DND-41 (cell line): ENCODE measurements around the gene NLGN1.

Experiments
- EZH2 ChIP-seq: IDR thresholded peaks from 3 replicates; pipeline ENCODE4 v1.6.1; 2012; ENCODE audit warnings: borderline replicate concordance, low read depth, mild to moderate bottlenecking, moderate library complexity, low read length, inconsistent platforms; ENCODE audit not compliant: severe bottlenecking
- TF ChIP-seq, protein P1 (sequence below): IDR thresholded peaks from 2 replicates; pipeline ENCODE4 v1.5.1; 2012; ENCODE audit warnings: borderline replicate concordance, low read length, moderate library complexity, mild to moderate bottlenecking; ENCODE audit not compliant: poor library complexity, severe bottlenecking; ENCODE audit errors: extremely low read depth

DNA sequence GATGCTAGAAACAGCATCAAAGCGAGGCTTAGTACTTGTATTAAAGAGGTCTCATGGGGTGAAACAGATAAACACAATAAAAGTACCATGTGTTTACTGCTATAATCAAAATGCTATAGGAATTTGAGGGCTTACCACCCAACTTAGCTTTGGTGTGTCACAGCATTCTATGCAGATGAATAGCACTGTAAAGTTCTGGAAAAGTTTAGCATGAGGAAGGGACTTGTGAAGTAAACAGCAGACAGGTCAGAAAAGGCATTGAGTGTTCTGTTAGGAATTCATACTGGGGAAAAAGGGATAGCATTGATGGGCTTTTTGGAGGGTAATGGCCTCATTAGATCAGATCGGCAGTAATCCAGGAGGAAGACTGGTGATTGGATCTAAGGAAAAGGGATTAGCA, 505.3 kb downstream of the NLGN1 start:
- TF ChIP-seq, protein P1, sequence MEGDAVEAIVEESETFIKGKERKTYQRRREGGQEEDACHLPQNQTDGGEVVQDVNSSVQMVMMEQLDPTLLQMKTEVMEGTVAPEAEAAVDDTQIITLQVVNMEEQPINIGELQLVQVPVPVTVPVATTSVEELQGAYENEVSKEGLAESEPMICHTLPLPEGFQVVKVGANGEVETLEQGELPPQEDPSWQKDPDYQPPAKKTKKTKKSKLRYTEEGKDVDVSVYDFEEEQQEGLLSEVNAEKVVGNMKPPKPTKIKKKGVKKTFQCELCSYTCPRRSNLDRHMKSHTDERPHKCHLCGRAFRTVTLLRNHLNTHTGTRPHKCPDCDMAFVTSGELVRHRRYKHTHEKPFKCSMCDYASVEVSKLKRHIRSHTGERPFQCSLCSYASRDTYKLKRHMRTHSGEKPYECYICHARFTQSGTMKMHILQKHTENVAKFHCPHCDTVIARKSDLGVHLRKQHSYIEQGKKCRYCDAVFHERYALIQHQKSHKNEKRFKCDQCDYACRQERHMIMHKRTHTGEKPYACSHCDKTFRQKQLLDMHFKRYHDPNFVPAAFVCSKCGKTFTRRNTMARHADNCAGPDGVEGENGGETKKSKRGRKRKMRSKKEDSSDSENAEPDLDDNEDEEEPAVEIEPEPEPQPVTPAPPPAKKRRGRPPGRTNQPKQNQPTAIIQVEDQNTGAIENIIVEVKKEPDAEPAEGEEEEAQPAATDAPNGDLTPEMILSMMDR: no peak
- no peak for TF ChIP-seq EZH2
